Peyer's patch (tissue), 4 donors: ENCODE measurements around the gene CST11. TPM values are rescaled to one million over a fixed set of nuclear protein-coding genes. Genes with fewer than 3 reads are reported as not detected.
"Not testable (repeated sequence)": the region's sequence is repeated elsewhere in the genome, so short reads cannot be mapped to it uniquely, and the experiment has no call there.

Source experiments
- DNase-seq, 3 donors: peaks; one replicate each; pipeline ENCODE4 v3.0.0-alpha.2; 2017 to 2019
- H3K27ac ChIP-seq, 4 donors: fragments of 200-600 bp; sonication (generic); one replicate each; pipeline ENCODE4 v1.5.1; 2016 to 2019
- H3K27me3 ChIP-seq, 2 donors: fragments of 200-600 bp; sonication (generic); one replicate each; pipeline ENCODE4 v1.5.1; 2019
- H3K36me3 ChIP-seq, 3 donors: fragments of 200-600 bp; sonication (generic); one replicate each; pipeline ENCODE4 v1.5.1; 2016 to 2019
- H3K4me1 ChIP-seq, 4 donors: fragments of 200-600 bp; sonication (generic); one replicate each; pipeline ENCODE4 v1.5.1; 2016 to 2019
- H3K4me3 ChIP-seq, 4 donors: fragments of 200-600 bp; sonication (generic); 1 replicate in 3 of 4; 2 replicates in 1 of 4; pipeline ENCODE4 v1.5.1; 2016 to 2019; ENCODE audit warnings: mild to moderate bottlenecking in 1 of 4
- H3K9me3 ChIP-seq, 4 donors: fragments of 200-600 bp; sonication (generic); one replicate each; pipeline ENCODE4 v1.5.1; 2016 to 2019; ENCODE audit warnings: mild to moderate bottlenecking in 1 of 4
- CTCF ChIP-seq, 6 experiments: fragments of 450-650 bp in 4 of 6; fragments of 200-600 bp in 2 of 6; sonication (generic) in 1 of 6; IDR thresholded peaks; one replicate each; pipeline ENCODE4 v1.5.1; 2017 to 2019; ENCODE audit warnings: antibody characterized with exemption in 6 of 6, mild to moderate bottlenecking in 3 of 6, moderate library complexity in 1 of 6
- POLR2A ChIP-seq, 2 donors: fragments of 450-650 bp; IDR thresholded peaks; one replicate each; pipeline ENCODE4 v1.5.1; 2017; ENCODE audit warnings: antibody characterized with exemption in 2 of 2, mild to moderate bottlenecking in 2 of 2, moderate library complexity in 2 of 2
- total RNA-seq, 4 donors: library from RNA; depleted of rRNA; stranded (reverse); fragments of >200 nt; gene quantifications; one replicate each; pipeline ENCODE4 v1.1.0, GENCODE V29; 2016

The CST11 gene
- total RNA-seq, 4 donors from 2014 or later, result not detected

DNA sequence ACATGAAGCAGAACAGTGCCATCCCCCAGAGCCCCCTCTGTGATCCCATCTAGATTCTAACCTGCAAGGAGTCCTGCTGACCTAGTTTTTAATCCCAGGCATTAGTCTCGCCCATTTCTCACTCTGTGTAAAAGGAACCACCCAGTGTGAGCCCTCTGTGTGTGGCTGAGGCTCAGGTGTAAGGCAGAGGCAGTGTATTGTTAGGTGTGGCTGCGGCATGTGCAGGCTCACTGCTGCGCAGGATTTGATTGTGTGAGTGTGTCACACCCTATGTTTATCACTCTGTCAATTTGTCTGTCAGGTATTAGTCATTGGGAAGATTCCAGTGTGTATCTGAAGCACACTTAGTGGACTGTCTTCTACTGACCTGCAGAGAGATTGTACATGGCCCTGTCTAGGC is 24.5 kb upstream of the CST11 start:
- H3K4me3 ChIP-seq, result no peak overlapping the region
- H3K9me3 ChIP-seq, result no peaks in the 10 kb centered on the region
- no peaks in the 10 kb centered on the region for H3K4me1 ChIP-seq
- DNase-seq, result no peak
- TF ChIP-seq POLR2A (IDR thresholded peaks at IDR 0.05) (no peak), CTCF (IDR thresholded peaks at IDR 0.05) (no peak)
- no peaks in the 10 kb centered on the region for H3K36me3 ChIP-seq
- H3K27ac ChIP-seq, result no peak overlapping the region
- H3K27me3 ChIP-seq, result no peaks in the 10 kb centered on the region

DNA sequence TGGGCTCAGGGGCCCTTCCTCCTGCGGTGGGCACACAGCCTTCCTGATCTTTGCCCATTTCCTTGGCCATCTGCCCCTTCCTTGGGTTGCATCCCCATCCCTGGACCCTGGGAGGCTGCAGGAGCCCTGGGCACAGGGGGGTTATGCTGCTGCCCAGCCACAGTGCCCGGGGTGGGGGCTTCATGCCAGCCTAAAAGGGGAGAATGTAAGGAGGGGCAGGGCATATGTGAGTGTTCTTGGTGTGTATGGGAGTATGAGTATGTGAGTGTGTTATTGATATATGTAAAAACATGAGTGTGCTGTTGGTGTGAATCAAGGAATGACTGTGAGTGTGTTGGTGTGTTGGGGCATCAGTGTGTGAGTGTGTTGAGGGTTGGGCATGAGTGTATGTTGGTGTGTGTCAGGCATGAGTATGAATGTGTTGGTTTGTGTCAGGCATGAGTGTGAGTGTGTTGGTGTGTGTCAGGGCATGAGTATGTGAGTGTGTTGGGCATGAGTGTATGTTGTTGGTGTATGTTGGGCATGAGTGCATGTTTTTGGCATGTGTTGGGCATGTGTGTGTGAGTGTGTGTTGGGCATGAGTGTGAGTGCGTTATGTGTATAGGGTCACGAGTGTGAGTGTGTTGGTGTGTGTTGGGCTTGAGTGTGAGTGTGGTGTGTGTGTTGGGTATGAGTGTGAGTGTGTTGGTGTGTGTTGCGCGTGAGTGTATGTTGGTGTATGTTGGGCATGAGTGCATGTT is 23.5 kb upstream of the CST11 start:
- Histone ChIP-seq H3K27me3 (no peaks in the 10 kb centered on the region), H3K4me3 (no peak overlapping the region), H3K27ac (no peak overlapping the region), H3K36me3 (no peaks in the 10 kb centered on the region), H3K4me1 (no peaks in the 10 kb centered on the region), H3K9me3 (no peaks in the 10 kb centered on the region)
- TF ChIP-seq POLR2A (IDR thresholded peaks at IDR 0.05) (no peak), CTCF (IDR thresholded peaks at IDR 0.05) (no peak)
- no peak for DNase-seq

GRCh38 chr20:23475395-23475794 is 22.7 kb upstream of the CST11 start:
- no peak for DNase-seq
- no peaks in the 10 kb centered on the region for H3K9me3 ChIP-seq
- no peak overlapping the region for H3K4me3 ChIP-seq
- no peak for TF ChIP-seq POLR2A (IDR thresholded peaks at IDR 0.05)
- H3K4me1 ChIP-seq, result no peaks in the 10 kb centered on the region
- no peaks in the 10 kb centered on the region for H3K27me3 ChIP-seq
- H3K36me3 ChIP-seq, result no peaks in the 10 kb centered on the region
- H3K27ac ChIP-seq, result no peak overlapping the region

GRCh38 chr20:23473293-23473692 is 20.6 kb upstream of the CST11 start:
- H3K9me3 ChIP-seq, DNase-seq, H3K27me3 ChIP-seq, H3K36me3 ChIP-seq, H3K4me1 ChIP-seq, H3K4me3 ChIP-seq, H3K27ac ChIP-seq: not testable (repeated sequence)

DNA sequence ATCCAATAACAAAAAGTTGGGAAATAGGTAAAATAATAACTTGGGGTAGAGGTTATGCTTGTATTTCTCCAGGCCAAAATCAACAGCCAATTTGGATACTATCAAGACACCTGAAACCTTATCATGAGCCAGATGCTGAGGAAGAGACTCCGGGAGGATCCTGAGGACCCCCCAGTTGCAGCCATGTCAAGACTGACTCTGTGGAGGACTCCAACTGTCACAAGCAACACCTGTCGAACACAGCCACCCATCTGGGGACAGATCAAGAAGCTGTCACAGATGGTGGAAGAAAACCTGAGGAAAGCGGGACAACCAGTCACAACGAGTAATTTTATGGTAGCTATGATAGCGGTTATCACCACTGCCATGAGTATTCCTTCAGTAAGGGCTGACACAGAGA is 19.6 kb upstream of the CST11 start:
- H3K36me3 ChIP-seq, H3K4me1 ChIP-seq, H3K27ac ChIP-seq, DNase-seq, H3K4me3 ChIP-seq, H3K27me3 ChIP-seq, H3K9me3 ChIP-seq: not testable (repeated sequence)

DNA sequence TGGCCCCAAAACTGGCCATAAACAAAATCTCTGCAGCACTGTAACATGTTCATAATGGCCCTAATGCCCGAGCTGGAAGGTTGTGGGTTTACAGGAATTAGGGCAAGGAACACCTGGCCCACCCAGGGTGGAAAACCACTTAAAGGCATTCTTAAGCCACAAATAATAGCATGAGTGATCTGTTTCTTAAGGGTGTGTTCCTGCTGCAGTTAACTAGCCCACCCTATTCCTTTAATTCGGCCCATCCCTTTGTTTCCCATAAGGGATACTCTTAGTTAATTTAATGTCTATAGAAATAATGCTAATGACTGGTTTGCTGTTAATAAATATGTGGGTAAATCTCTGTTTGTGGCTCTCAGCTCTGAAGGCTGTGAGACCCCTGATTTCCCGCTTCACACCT is 14.3 kb upstream of the CST11 start:
- not testable (repeated sequence) for H3K36me3 ChIP-seq, DNase-seq

GRCh38 chr20:23461180-23461579 is 8.5 kb upstream of the CST11 start:
- Histone ChIP-seq H3K4me1 (no peaks in the 10 kb centered on the region), H3K27me3 (no peaks in the 10 kb centered on the region), H3K27ac (no peak overlapping the region), H3K4me3 (no peak overlapping the region), H3K36me3 (no peaks in the 10 kb centered on the region), H3K9me3 (no peaks in the 10 kb centered on the region)
- no peak for DNase-seq
- TF ChIP-seq POLR2A (IDR thresholded peaks at IDR 0.05), result no peak
- TF ChIP-seq CTCF (IDR thresholded peaks at IDR 0.05), result no peak

More for the DNA sequence above, 14.3 kb upstream of the CST11 start:
- H3K4me1 ChIP-seq, H3K4me3 ChIP-seq, H3K27me3 ChIP-seq, H3K27ac ChIP-seq, H3K9me3 ChIP-seq: not testable (repeated sequence)
